GM04503 (cell line): Measurements from ENCODE around the gene LCN1.

Source experiments
- DNase-seq: peaks from one replicate; pipeline ENCODE4 v3.0.0-alpha.2; 2012; ENCODE audit warnings: low read depth

The LCN1 gene

DNA sequence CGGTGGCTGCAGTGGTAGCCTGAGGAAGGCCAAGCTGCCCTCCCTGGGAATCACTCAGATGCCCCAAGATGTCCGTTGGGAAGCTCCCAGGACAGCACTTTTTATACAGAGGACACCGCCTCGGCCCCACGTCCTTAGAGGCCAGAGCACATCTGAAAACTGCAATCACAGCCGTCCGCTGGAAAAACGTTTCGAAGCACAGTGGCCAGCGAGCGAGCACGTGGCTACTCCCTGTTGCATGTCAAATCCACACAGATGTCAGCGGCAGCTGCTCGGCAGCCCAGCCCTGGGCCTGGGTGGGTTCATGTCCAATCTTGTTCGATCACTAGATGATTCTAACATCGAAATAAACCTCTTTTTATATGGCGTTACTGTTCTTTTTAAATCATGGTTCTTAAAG lies 32.7 kb upstream of the LCN1 start:
- DNase-seq: no peak

GRCh38 chr9:135489188-135489906 lies 31.9 kb upstream of the LCN1 start:
- DNase-seq: no peak

GRCh38 chr9:135490166-135490870 lies 30.9 kb upstream of the LCN1 start:
- no peak for DNase-seq

DNA sequence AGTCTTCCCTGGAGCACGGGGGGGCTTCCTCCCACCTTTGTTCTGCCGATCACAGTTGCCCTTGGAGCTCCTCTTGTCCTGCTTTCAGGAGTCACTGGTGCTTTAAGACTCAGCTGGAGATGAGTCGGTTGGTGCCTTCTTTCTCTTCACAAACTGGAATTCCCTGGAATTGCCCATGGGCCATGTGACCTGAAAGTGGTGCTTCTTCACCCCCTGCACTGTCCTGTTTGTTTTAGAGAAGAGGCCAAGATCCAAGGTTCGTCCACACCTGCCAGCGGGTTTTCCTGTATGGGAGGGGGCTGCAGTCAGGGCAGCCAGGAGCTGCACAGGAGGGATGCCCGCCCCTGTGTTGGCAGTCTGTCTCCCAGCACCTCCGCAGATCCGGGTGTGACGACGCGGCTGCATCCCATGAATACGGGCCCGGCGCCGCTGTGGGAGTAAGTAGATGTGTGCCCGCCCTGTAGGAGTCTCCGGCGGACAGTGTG lies 30.2 kb upstream of the LCN1 start:
- no peak for DNase-seq

GRCh38 chr9:135491764-135492163 lies 29.5 kb upstream of the LCN1 start:
- DNase-seq: no peak

DNA sequence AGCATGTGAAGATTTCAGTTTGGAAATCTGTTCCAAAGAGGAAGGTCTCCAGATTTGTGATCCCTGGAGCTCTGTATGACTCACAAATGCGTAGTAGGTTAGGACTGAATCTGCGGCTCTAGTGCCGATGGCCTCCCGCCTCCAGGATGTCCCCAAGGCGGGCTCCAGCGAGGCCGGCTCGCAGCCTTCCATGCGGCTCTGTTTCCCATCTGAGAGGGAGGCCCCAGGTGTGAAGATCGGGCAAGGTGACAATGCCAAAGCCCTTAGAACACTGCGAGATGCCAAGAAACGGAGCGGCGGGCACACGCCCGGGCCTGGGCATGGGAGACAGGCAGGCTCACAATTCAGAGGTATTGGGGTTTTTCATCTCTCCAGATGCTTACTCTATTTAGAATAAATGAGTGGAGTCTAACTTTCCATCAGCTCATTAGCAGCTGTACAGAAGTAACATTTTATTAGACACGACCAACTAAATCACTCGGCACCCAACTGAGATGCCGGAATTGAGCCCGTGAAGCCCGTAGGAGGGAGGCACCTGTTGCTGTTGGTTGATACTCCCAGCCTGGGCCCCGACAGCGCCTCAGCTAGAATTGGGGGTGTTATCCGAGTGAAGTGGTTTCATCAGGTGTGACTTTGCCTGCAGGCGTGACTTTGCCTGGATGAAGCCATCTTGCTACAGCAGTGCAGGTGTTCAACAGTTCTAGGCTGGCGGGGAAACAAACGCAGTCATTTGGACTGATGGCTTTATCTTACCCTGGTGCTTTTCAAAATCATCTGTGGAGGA lies 28.2 kb upstream of the LCN1 start:
- DNase-seq: no peak

- DNase-seq: no peak
Measured at GRCh38 chr9:135494791-135495559, 26.3 kb upstream of the LCN1 start.

GRCh38 chr9:135498381-135499126 lies 22.7 kb upstream of the LCN1 start:
- DNase-seq: no peak

GRCh38 chr9:135499326-135500070 lies 21.7 kb upstream of the LCN1 start:
- DNase-seq: no peak

DNA sequence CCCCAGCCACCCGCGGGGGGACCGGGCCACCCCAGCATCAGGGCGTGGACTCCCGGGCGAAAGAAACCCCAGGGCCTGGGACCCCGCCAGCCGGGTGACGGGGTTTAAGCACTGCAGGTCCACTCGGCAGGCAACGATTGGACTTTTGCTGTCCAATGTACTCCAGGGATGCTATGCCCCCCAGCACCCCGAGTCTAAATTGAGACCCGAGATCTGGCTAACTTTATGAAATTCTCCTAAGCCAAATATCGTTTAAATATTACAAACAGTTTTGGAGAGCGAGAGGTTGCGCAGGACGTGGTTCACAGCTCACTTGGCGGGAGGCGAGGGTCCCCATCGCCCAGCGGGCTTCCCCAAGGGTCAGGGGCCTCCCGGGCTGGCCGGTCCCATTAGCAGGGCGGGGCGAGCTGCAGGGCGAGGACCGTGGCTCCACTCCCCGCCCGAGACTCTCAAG lies 21.1 kb upstream of the LCN1 start:
- DNase-seq: no peak

GRCh38 chr9:135500525-135501260 lies 20.5 kb upstream of the LCN1 start, which contains the start of gene MRPS2:
TSS of gene MRPS2 (plus strand) at chr9:135500682. CDS start at chr9:135500711, 29 bp downstream.
- DNase-seq: no peak

DNA sequence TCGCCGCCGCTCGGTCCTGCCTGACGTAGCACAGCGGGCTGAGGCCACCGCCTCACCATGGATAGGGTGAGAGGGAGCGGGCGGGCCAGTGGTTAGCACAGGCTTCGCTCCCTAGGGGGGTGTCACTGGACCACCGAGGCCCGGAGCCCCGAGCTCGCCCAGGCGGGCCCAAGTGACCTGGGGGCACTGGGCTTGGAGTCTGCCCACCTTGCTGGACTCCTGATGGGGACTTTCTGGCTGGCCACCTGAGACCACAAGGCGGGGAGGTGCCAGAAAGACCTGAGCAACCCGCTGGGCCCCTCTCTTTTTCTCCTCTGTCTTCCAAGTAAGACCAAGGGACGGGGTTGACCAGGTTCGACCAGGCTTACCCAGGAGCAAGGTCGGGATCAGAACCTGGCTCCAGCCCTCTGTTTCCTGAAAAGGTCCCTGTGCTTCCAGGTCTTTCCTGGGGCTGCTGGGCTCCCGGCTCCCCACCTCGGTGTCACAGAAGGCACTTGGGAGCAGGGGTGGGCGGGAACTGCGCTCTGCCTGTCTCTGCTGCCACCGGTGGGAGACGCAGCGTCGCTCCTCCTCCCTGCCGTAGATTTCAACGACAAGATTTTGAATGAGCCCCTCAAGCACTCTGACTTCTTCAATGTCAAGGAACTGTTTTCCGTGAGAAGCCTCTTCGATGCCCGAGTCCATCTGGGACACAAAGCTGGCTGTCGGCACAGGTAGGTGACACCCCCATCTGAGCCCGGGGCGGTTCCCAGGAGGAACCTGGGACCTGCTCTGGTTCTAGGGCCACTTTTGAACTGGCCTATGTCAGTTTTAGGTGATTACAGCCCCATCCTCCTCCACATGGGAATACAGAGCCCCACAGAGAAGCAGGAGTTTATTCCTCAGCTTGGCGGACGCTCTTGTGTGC lies 19.7 kb upstream of the LCN1 start:
- no peak for DNase-seq

DNA sequence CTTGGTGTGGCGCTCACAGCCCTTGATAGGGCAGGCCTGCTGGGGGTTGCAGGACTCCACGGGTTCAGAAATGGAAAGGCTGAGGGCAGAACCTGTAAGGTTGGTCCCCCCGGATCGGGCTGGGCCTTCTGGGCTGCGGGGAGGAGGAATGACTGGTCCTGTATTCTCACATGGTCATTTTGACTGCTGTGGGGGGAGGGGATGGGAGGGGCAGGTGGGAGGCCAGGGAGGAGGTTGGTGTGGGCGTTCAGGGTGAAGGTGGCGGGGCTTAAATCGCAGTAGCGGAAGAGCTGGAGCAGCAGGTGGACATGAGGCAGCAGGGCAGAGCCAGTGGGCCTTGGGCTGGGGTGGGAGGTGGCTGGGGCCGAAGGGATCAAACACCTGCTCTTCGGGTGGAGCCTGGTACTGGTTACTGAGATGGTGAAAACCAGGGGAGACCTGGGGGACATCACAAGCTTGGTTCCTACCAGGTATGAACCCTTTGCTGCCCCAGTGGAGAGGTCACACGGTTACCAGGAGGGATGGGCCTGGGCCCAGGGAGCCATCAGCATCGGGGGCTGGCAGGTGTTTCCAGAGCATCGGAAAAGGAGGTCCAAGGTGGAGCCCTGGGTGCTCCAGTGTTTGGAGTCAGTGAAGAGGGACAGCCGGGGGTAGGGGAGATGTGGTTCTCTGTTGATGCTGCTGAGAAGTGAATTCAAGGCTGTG lies 18.9 kb upstream of the LCN1 start:
- no peak for DNase-seq

DNA sequence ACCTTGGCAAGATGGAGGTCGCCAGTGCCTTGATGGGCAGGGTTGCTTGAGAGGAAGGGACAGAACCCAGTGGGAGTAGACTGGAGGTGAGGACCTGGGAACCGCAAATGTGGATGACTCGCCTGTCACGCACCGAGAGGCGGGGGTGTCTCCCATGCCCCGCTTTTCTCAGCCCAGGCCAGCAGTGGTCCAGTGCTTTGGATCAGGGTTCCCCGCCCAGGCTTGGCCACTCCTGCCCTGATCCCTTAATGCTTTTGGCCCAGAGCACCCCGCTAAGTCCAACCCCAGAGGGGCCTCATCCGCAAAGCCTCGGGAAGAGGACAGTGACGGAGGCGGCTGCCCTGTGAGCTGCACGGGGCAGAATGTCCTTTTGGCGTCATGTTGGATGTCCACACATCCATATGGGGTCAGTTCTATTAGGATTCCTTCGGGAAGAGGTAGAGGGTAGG lies 18.3 kb upstream of the LCN1 start:
- DNase-seq: no peak

GRCh38 chr9:135503371-135504261 lies 17.6 kb upstream of the LCN1 start:
- DNase-seq: no peak
